ENCODE data around the gene XPO6.
"Not testable (repeated sequence)": the region's sequence is repeated elsewhere in the genome, so short reads cannot be mapped to it uniquely, and the experiment has no call there.

The XPO6 gene, protein sequence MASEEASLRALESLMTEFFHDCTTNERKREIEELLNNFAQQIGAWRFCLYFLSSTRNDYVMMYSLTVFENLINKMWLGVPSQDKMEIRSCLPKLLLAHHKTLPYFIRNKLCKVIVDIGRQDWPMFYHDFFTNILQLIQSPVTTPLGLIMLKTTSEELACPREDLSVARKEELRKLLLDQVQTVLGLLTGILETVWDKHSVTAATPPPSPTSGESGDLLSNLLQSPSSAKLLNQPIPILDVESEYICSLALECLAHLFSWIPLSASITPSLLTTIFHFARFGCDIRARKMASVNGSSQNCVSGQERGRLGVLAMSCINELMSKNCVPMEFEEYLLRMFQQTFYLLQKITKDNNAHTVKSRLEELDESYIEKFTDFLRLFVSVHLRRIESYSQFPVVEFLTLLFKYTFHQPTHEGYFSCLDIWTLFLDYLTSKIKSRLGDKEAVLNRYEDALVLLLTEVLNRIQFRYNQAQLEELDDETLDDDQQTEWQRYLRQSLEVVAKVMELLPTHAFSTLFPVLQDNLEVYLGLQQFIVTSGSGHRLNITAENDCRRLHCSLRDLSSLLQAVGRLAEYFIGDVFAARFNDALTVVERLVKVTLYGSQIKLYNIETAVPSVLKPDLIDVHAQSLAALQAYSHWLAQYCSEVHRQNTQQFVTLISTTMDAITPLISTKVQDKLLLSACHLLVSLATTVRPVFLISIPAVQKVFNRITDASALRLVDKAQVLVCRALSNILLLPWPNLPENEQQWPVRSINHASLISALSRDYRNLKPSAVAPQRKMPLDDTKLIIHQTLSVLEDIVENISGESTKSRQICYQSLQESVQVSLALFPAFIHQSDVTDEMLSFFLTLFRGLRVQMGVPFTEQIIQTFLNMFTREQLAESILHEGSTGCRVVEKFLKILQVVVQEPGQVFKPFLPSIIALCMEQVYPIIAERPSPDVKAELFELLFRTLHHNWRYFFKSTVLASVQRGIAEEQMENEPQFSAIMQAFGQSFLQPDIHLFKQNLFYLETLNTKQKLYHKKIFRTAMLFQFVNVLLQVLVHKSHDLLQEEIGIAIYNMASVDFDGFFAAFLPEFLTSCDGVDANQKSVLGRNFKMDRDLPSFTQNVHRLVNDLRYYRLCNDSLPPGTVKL

DNA sequence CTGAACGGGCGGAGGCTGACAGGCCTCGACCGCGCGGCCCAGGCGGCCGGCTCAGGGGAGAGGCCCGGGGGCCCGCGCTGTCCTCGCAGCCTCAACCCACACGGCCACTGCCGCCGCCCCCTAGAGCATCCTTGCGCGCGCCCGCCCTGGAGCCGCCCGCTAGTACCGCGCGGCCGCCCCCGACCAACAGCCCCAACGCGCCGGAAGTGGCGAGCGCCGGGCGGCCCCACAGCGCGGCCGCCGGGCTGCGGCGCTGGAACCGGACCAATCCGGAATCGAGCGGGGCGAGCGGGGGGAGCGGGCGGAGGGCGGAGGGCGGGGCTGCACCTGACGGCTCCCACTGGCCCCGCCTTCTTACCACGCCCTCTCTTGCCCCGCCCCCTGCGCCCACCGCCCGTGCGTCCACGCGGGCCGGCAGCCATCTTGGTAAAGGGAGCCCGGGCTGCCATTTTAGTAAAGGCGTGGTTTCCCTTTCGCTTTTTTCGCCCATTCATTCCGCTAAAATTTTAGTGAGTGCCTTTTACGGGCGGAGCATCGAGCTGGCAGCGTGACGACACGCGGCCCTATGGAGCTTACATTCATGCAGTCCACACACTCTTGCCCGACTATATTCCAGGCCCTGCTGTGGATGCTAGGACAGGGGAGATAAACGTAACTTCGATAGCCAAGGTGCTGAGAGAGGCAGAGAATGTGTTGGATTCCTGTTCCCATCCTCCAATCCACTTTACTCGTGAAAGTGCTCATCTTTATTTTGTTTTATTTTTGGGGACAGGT, at the start of gene XPO6:
TSS of gene XPO6 (minus strand) at position 208 of the 774 bp plus-strand sequence. CDS start 597 bp downstream, outside the sequence.
- DNase-seq = peak; percentile 93

DNA sequence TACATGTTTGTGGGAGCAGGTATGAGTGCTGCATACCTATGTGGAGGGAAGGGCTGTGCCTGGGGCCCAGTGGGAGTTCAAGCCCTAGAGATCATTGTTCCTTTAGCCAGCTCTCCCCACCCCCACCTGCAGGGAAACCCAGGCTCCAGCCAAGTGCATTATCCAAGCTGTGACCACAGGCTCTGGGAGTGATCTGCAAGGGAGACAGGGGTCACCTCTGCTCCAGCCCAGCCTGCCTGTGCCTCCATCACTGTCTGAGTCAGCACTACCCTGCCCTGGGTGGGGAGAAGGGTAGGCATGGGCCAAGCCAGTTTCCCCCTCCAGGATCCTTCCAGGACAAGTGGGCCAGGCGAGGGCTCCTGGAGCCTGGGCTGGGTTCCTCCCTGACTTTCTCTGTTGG, 48.4 kb upstream of the XPO6 start:
- DNase-seq = no peak

DNA sequence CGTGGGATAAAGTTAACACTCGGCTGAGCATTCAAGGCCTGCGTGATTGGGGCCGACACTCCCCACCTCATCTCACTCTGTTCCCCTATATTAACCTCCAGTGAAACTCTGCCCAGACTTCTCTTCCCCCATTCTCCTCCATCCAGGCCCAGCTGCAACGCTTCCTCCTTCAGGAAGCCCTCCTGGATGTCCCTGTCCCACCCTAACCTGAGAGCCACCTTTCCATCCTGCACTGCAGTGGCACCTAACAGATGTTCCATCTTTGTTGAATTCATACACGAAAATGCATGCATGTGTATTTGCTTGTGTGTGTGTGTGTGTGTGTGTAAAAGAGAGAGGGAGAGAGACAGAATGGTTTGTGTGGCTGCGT, 48.0 kb upstream of the XPO6 start:
- no peak for DNase-seq

DNA sequence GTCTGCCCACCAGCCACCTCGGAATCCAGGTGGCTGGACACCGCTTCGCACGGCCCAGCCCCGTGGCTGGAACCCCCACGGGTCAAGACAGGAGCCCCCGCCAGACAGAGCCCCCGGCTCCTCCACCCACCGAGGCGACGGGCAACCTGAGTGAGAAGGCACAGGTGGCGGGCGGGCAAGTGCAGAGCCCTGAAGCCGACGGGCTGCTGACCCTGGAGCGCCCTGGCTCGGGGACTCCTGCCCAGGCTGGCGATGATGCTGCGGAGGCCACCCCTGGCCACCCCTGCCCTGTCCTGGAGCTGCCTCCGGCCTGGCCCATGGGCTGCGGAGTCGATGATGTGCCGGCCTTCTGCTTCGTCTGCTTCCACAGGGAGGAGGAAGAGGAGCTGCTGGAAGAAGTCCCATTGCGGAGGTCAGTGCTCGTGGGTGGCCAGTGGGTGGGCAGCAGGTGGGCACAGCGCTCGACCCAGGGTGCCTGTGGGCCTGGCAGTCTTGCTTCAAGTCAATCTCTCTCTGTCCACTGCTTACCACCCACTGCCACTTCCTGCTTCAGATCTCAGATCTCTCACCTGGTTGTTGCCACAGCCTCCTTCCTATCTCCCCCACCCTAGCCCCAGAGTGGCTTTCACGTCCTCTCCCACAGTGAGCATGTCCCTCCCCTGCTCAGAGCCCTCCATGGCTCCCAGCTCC, 47.5 kb upstream of the XPO6 start:
- DNase-seq = no peak

DNA sequence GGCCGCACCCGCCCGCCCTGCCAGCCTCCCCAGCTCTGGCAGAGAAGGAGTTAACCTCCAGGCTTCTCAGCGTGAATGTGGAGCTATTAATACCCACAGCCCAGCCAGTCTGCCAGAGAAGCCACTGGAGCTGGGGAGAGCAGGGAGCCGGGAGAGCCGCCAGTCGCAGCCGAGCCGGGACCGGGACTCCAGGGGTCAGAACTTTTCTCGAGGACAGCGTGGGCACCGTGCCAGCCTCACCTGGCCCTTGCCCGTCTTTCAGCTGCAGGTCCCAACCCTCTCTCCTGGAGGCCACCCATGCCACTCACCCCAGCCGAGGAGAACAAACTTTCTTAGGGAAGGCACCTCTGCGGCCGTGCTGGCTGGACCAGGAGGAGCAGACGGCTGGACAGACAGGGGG, 46.8 kb upstream of the XPO6 start:
- no peak for DNase-seq

DNA sequence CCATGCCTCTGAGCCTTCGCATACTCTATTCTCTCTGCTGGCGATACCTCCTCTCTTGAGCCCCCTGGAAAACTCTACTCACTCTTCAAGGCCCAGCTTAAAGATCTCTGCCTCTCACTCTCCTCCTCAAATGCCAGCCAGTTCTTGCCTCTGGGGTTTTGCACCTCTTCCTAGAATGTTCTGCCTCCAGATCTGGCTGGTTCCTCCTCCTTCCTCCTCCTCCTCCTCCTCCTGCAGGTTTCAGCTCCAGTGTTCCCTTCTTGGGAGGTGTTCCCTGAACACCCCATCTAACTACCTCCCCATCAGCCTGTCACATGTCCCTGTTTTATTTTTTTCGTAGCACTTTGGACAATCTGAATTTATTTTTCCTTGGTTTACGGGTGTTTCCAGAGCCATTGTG, 45.5 kb upstream of the XPO6 start:
- no peak for DNase-seq

DNA sequence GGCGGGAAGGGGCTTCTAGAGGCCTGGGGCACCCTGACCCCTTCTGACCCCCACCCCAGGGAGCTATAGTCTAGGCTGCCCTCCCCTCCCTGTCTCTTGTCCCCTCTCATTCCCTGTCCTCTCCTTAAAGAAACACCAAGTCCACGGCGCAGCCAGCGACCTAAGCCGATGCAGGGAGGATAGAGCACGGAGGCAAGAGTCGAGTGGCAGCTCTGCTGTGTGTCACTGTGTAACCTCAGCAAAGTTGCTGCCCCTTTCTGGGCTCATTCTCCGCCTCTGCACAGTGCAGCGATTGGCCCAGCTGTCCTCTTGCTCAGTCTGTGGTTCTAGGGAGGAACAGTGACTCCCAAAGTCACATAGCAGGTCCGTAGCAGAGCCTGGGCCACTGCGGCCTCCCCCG, 44.1 kb upstream of the XPO6 start:
- DNase-seq = no peak

DNA sequence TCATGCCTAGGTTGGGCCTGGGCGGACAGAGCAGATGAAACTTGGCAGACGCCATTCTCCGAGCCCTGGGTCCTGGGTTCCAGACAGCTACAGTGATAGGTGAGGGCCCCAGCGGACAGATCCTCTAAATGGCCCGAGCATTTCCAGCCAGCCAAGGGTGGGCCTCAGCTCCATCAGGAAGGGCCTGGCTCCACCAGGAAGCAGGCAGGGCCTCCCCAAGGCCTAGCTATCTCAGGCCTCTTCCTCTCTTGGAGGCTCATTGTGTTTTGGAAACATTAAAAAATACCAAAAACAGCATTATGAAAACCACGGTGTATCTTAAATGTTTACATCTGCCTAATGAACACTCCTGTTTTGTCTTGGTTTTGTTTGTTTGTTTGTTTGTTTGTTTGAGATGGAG, 42.4 kb upstream of the XPO6 start:
- DNase-seq = no peak

DNA sequence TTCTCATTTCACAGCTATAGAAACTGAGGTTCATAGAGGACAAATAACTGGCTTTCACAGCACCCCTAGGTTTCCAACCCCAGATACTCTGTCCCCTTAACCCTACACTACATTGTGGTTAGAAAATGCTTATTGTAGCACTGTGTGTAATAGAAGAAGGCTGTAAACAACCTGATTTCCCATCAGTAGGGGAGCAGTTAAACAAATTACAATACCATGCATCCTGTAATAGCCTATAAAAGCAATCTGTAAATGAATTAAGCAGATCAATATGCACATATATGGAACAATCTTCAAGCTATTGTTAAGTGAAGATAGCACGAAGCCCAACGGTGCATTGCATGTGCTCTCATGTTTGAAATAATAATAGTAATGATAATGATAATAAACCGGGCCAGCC, 39.2 kb upstream of the XPO6 start:
- no peak for DNase-seq

DNA sequence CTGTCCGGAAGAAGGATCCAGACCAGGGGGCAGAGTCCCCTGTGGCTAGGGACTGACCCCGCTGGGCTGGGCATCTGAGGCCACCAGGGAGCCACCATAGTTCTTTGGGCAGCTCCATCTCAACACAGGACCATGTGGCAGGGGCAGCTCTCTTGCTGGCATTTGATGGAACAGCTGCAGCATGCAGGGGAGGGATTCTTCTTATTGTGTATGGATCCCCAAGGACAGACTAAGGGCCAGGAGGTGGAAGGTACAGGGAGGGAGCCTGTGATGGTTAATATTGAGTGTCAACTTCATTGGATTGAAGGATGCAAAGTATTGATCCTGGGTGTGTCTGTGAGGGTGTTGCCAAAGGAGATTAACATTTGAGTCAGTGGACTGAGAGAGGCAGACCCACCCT, 37.7 kb upstream of the XPO6 start:
- DNase-seq = not testable (repeated sequence)

DNA sequence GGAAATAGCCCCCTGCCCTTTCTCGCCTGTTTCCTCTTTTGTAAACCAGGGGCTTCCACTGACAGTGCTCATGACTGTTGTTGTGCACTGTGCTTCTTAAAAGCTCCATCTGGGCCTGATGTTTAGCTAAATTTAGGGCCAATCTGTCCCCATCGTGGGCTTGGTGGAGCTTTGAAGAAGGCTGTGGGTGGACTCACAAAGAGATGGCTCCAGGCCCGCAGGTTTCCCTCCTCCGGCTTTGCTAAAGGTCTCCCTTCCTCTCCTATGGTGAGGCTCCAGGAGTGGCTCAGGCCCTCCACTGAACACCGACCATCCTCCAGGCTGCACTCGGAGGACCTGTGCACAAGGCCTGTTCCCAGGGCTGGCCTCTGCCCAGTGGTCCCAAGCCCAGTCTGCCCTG, 30.2 kb upstream of the XPO6 start:
- DNase-seq = no peak

DNA sequence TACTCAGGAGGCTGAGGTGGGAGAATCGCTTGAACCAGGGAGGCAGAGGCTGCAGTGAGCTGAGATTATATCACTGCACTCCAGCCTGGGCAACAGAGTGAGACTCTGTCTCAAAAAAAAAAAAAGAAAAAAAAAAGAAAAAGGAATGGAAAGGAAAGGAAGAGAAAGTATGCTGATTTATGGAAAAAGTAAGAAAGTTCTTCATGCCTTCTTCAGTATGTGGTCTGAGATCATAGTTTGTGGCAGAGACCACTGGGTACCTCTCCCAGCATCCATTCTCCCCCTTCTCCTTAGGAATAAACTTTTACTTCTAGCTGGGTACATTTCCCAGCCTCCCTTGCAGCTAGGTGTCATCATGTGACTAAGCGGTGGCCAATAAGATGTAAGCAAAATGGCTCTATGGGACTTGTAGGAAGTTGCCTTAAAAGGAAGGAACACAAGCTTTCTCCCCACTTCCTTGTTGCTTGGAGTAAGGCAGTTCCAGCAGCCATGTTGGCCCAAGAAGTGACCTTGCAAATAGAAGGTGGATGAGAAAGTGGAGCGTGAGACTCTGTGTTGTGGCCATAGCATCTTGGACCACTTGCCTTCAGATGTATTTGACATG, 26.1 kb upstream of the XPO6 start:
- no peak for DNase-seq

DNA sequence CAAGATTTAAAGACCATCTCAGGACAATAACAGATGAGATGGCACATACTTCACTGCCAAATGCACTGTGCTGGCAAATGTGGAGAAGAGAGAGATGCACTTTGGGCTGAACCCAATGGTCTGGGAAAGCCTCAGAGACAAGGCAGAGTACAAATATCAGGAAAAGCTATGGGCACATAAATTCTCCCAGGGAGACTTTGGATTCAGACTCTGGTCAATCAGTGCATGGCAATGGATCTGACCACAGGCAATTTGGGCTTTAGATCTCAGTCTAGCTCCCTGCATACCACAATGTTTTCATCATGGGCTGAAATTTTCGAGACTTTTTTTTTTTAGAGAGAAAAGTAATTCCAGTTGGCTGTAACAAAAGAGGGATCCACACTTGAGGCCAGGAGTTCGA, 20.0 kb upstream of the XPO6 start:
- no peak for DNase-seq

DNA sequence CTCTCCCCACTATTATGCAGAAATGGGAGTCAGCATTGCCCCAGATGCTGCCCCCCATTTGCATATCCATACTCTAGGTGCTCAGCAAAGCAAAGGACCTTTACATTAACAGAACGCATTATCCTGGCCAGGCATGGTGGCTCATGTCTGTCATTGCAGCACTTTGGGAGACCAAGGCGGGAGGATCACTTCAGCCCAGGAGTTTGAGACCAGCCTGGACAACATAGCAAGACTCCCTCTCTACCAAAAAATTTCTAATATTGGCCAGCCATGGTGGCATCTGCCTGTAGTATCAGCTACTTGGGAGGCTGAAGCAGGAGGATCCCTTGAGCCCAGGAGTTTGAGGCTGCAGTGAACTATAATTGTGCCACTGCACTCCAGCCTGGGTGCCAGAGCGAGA, 12.1 kb upstream of the XPO6 start:
- DNase-seq = not testable (repeated sequence)

DNA sequence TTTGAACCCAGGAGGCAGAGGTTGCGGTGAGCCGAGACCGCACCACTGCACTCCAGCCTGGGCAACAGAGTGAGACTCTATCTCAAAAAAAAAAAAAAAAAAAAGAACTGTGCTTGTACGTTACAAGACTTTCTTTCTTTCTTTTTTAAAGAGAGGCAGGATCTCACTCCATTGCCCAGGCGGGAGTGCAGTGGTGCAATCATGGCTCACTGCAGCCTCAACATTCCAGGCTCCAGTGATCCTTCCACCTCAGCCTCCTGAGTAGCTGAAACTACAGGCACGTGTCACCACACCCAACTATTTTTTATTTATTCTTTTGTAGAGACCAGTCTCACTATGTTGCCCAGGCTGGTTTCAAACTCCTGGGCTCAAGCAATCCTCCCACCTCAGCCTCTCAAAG, 8.0 kb upstream of the XPO6 start:
- DNase-seq = not testable (repeated sequence)

DNA sequence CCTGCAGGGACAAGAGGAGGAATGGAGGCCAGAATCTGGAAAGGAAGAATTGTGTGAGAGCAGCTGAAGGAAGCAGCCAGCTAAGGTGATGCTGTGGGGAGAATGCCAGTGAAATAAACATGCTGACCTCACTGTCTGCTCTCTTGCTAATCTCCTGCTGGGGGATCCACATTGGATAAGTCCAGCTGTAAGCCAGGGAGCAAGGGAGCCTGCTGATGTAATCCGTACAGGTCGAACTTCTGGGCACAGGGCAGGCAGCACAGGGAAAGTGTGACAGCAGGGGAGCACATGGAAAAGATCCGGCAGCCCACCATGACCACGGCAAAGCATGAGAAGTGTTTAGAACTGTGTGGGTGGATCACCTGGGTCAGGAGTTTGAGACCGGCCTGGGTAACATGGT, 7.5 kb upstream of the XPO6 start:
- DNase-seq = no peak

DNA sequence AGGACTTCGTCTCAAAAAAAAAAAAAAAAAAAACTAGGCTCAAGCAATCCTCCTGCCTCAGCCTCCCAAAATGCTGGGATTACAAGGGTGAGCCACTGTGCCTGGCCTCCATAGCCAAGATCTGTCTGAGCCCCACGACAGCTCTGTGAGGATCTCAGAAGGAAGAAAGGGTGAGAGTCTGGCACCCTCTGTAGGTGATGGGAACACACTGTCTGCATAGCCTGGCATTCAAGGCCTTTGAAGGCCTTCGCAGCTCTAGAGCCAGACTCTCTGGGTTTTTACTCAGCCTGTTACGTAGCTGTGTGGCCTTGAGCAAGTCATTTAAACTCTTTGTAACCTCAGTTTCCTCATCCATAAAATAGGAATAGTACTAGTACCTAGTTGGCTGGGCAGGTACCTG, 6.3 kb upstream of the XPO6 start:
- no peak for DNase-seq

DNA sequence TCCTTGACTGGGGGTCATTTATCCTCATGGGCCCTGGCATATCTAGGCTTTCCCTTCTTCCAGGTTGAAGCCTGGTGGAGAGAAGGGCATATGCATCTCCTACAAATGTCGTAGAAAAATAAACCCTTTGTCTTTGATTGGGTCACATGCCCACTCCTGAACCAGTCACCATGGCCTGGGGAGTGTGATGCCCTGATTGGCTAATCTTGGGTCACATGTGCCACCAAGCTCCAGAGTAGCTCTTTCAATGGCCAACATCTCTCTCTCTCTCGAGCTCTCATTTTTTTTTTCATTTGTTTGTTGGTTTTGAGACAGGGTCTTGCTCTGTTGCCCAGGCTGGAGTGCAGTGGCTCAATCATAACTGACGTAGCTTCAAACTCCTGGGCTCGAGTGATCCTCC, 5.6 kb upstream of the XPO6 start:
- no peak for DNase-seq

DNA sequence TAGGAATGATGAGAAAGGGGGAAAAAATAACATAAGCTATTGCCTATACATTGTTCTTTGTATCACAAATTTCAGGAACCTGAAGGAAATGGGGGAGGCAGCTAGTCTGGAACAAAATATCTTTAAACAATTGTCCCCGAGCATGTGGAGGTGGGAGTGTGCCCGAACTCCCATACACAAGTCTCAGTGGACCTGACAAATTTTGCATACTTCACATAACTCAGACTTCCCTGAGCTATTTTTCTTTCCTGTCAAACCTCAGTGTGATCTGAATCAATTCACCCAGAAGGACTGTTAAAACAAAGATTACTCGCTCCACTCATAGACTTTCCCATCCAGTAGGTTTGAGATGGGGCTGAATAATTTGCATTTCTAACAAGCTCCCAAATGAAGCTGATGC, 1.6 kb upstream of the XPO6 start:
- DNase-seq = no peak

DNA sequence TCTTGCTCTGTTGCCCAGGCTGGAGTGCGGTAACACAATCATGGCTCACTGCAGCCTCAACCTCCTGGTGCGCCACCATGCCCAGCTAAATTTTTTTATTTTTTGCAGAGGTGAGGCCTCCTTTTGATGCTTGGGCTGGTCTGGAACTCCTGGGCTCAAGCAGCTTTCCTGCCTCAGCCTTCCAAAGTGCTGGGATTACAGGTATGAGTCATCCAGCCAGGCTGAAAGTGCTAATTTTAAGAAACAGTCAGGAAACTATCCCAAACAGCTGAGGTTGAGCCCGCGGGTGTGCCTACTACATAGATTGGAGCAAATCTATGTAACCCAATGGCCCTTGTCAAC, 738 bp upstream of the XPO6 start:
- DNase-seq = no peak

DNA sequence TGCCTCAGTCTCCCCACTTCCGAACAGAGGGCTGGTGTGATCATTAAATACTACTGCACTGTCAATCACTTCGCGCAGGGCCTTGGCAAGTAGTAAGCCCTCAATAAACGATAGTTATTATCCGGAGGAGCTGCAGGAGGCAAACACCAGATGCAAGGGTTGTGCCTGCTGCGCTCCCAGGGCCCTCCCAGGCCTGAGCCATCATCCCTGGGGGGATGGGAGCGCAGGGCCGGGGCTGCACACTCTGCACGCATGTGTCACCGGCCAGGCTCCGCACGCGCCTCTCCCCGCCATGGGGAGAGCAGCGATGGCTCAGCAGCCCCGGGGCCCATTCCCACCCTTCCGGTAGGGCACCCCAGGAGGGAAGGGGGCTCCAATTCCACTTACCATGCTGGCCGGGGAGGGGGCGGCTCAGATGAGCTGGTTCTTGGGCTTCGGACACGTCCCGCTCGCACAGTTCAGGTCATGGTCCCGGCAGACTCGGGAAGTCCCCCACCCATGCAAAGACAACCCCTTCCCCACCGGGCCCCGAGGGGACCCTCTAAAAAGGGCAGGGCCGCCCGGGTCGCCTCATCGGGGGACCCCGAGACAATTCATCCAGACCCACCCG, 681 bp downstream of the XPO6 start:
- DNase-seq = peak; percentile 26

DNA sequence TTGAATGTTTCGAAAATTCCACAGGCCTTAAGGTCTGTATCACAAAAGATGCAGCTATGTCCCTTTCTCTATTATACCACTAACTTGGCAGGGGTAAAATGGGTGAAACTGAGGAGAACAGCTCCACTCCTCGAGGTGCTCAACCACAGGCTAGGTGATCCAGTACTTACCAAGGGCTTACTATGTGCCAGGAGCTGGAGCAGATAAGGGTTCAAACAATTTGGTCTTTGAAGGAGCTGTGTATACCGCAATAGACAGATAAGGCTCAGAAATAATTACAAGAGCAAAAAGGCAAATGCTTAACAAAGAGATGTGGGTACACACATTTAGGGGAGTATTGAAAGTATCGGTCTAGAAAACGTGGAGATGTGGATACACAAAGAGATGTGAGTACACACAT, 1.5 kb downstream of the XPO6 start:
- DNase-seq = no peak

Data from NCI-H1105 (cell line).